Measurements from ENCODE around the gene SNX33. TPM values are rescaled to one million over a fixed set of nuclear protein-coding genes. Genes with fewer than 3 reads are reported as not detected.

SNX33 gene
- total and polyA plus RNA-seq, 2 of the 13 experiments (the other 11 are each of a cell fraction or from before 2014, with no cell fraction given), result 11.0 to 11.6 TPM

GRCh38 chr15:75639709-75640482 is 7.8 kb upstream of the SNX33 start, which contains the start of gene IMP3 (continued):
- TF ChIP-seq HNF1A (IDR thresholded peaks at IDR 0.05; ENCODE audit: low read depth) (no peak), HNF1A (CRISPR knock-in tag; IDR thresholded peaks at IDR 0.05; ENCODE audit: borderline replicate concordance) (peak; percentile 69; the same call in 1 of the 2 replicates), TOE1 (CRISPR knock-in tag; IDR thresholded peaks at IDR 0.05) (no peak), ZNF180 (CRISPR knock-in tag; IDR thresholded peaks at IDR 0.05; ENCODE audit: borderline replicate concordance, low read depth) (peak; percentile 85; the same call in 1 of the 2 replicates), SNRNP70 (IDR thresholded peaks at IDR 0.05; ENCODE audit: low read depth, low read length) (no peak), ZNF10 (CRISPR knock-in tag; IDR thresholded peaks at IDR 0.05; ENCODE audit: borderline replicate concordance, low read depth) (peak; percentile 81; the same call in 1 of the 2 replicates), TCF7 (IDR thresholded peaks at IDR 0.05; ENCODE audit: low read depth) (no peak), ZNF251 (CRISPR knock-in tag; IDR thresholded peaks at IDR 0.05) (0 out of 2 replicates have a peak, but pooled peaks have one; percentile 77), STAT5B (CRISPR knock-in tag; IDR thresholded peaks at IDR 0.05) (peak; percentile 5; the same call in 1 of the 2 replicates), SATB2 (CRISPR knock-in tag; IDR thresholded peaks at IDR 0.05) (peak; percentile 87; the same call in 1 of the 2 replicates), ZKSCAN5 (CRISPR knock-in tag; IDR thresholded peaks at IDR 0.05) (no peak), ZNF570 (CRISPR knock-in tag; IDR thresholded peaks at IDR 0.05; ENCODE audit: borderline replicate concordance) (no peak)
- TF ChIP-seq, protein P1, sequence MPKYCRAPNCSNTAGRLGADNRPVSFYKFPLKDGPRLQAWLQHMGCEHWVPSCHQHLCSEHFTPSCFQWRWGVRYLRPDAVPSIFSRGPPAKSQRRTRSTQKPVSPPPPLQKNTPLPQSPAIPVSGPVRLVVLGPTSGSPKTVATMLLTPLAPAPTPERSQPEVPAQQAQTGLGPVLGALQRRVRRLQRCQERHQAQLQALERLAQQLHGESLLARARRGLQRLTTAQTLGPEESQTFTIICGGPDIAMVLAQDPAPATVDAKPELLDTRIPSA (CRISPR knock-in tag; IDR thresholded peaks at IDR 0.05; ENCODE audit: borderline replicate concordance), result 0 out of 2 replicates have a peak, but pooled peaks have one; percentile 85
- TF ChIP-seq, protein P2, sequence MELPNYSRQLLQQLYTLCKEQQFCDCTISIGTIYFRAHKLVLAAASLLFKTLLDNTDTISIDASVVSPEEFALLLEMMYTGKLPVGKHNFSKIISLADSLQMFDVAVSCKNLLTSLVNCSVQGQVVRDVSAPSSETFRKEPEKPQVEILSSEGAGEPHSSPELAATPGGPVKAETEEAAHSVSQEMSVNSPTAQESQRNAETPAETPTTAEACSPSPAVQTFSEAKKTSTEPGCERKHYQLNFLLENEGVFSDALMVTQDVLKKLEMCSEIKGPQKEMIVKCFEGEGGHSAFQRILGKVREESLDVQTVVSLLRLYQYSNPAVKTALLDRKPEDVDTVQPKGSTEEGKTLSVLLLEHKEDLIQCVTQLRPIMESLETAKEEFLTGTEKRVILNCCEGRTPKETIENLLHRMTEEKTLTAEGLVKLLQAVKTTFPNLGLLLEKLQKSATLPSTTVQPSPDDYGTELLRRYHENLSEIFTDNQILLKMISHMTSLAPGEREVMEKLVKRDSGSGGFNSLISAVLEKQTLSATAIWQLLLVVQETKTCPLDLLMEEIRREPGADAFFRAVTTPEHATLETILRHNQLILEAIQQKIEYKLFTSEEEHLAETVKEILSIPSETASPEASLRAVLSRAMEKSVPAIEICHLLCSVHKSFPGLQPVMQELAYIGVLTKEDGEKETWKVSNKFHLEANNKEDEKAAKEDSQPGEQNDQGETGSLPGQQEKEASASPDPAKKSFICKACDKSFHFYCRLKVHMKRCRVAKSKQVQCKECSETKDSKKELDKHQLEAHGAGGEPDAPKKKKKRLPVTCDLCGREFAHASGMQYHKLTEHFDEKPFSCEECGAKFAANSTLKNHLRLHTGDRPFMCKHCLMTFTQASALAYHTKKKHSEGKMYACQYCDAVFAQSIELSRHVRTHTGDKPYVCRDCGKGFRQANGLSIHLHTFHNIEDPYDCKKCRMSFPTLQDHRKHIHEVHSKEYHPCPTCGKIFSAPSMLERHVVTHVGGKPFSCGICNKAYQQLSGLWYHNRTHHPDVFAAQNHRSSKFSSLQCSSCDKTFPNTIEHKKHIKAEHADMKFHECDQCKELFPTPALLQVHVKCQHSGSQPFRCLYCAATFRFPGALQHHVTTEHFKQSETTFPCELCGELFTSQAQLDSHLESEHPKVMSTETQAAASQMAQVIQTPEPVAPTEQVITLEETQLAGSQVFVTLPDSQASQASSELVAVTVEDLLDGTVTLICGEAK (IDR thresholded peaks at IDR 0.05), result no peak
- TF ChIP-seq, protein P2 (CRISPR knock-in tag; IDR thresholded peaks at IDR 0.05), result peak; percentile 85
